Keratinocyte (primary cell): ENCODE measurements around the gene CERK. TPM values are rescaled to one million over a fixed set of nuclear protein-coding genes. Genes with fewer than 3 reads are reported as not detected.

Experiments
- DNase-seq: peaks from one replicate; pipeline ENCODE4 v3.0.0-alpha.2; 2011; ENCODE audit warnings: low read depth, missing footprints, low spot score
- FAIRE-seq: peaks from 2 replicates; lab custom pipeline; 2011; peaks lifted over from hg19 to GRCh38; lab: Jason Lieb, UNC
- H2AFZ ChIP-seq: 2 replicates; pipeline ENCODE4 v1.6.0; 2012; ENCODE audit warnings: low read length, control low read depth, inconsistent platforms; ENCODE audit not compliant: control insufficient read depth
- H3K27ac ChIP-seq: 2 replicates; pipeline ENCODE4 v1.5.1; 2011; ENCODE audit warnings: low read length; ENCODE audit not compliant: control insufficient read depth, insufficient read depth
- H3K27me3 ChIP-seq: 3 replicates; pipeline ENCODE4 v1.6.0; 2011; ENCODE audit warnings: low read length; ENCODE audit not compliant: control insufficient read depth, insufficient read depth; ENCODE audit errors: extremely low read depth
- H3K36me3 ChIP-seq, 2 experiments: 2 replicates in 1 of 2; 3 replicates in 1 of 2; pipeline ENCODE4 v1.5.1; 2011; ENCODE audit warnings: low read length in 2 of 2, mild to moderate bottlenecking in 1 of 2; ENCODE audit not compliant: control insufficient read depth in 2 of 2, insufficient read depth in 2 of 2; ENCODE audit errors: extremely low read depth in 1 of 2
- H3K4me1 ChIP-seq: 3 replicates; pipeline ENCODE4 v1.5.1; 2011; ENCODE audit warnings: low read length; ENCODE audit not compliant: control insufficient read depth, insufficient read depth; ENCODE audit errors: extremely low read depth
- H3K4me2 ChIP-seq: 3 replicates; pipeline ENCODE4 v1.6.0; 2011; ENCODE audit warnings: low read depth, low read length; ENCODE audit not compliant: control insufficient read depth, insufficient read depth; ENCODE audit errors: extremely low read depth
- H3K4me3 ChIP-seq, 3 experiments: fragments of 200-600 bp in 1 of 3; sonication (generic) in 1 of 3; 2 replicates in 2 of 3; 3 replicates in 1 of 3; pipeline ENCODE4 v1.5.1; 2011 to 2016; ENCODE audit warnings: low read length in 3 of 3, mild to moderate bottlenecking in 3 of 3, control low read depth in 2 of 3, inconsistent platforms in 1 of 3, low read depth in 1 of 3, mixed read lengths in 1 of 3, mixed run types in 1 of 3, moderate library complexity in 1 of 3; ENCODE audit not compliant: control insufficient read depth in 2 of 3, insufficient read depth in 2 of 3; ENCODE audit errors: extremely low read depth in 1 of 3
- H3K79me2 ChIP-seq: 2 replicates; pipeline ENCODE4 v1.6.0; 2012; ENCODE audit warnings: low read length; ENCODE audit not compliant: control insufficient read depth, insufficient read depth
- H3K9ac ChIP-seq: 3 replicates; pipeline ENCODE4 v1.6.0; 2011; ENCODE audit warnings: low read length; ENCODE audit not compliant: control insufficient read depth, insufficient read depth; ENCODE audit errors: extremely low read depth
- H3K9me1 ChIP-seq: 3 replicates; pipeline ENCODE4 v1.6.0; 2011; ENCODE audit warnings: low read length; ENCODE audit not compliant: control insufficient read depth, insufficient read depth; ENCODE audit errors: extremely low read depth
- H3K9me3 ChIP-seq: 2 replicates; pipeline ENCODE4 v1.5.1; 2012; ENCODE audit warnings: low read depth, low read length; ENCODE audit not compliant: control insufficient read depth
- H4K20me1 ChIP-seq: 3 replicates; pipeline ENCODE4 v1.6.0; 2011; ENCODE audit warnings: low read length; ENCODE audit not compliant: control insufficient read depth, insufficient read depth; ENCODE audit errors: extremely low read depth
- EZH2 ChIP-seq: IDR thresholded peaks from one replicate; pipeline ENCODE4 v1.6.1; 2012; ENCODE audit warnings: inconsistent platforms, mild to moderate bottlenecking, low read length, moderate library complexity
- dilution Hi-C: fragments of 300-500 bp; cut with MboI; formaldehyde crosslinking; loops from one replicate; pipeline ENCODE4 v1.7.0; 2020; ENCODE audit warnings: low sequenced_read_pairs; ENCODE audit not compliant: extremely low pct_ligation_motif_present
- polyA plus RNA-seq, 5 experiments: library from polyadenylated mRNA; depleted of rRNA in 3 of 5; stranded (reverse) in 3 of 5; stranded (forward) in 1 of 5; unstranded in 1 of 5; fragments of >200 nt; gene quantifications; 1 replicate in 1 of 5; 2 replicates in 3 of 5; 3 replicates in 1 of 5; pipeline versions ENCODE4 v1.2.1 to v1.2.3, GENCODE V29; 2011 to 2012; ENCODE audit warnings: missing spikeins in 2 of 5, low read depth in 1 of 5, low replicate concordance in 1 of 5
- TF ChIP-seq, protein P1 (sequence below), 3 experiments: IDR thresholded peaks in 1 of 3; conservative IDR thresholded peaks in 1 of 3; optimal IDR thresholded peaks in 1 of 3; 2 replicates in 2 of 3; 3 replicates in 1 of 3; pipeline versions ENCODE3 to v1.5.1; 2011; ENCODE audit warnings: low read length in 3 of 3, mild to moderate bottlenecking in 3 of 3, moderate library complexity in 2 of 3, control low read depth in 1 of 3, inconsistent platforms in 1 of 3; ENCODE audit not compliant: insufficient read depth in 2 of 3; ENCODE audit errors: extremely low read depth in 1 of 3

Gene CERK
- polyA plus RNA-seq, 1 donor (not counting 4 experiments of a cell fraction or from before 2014, with no cell fraction given): 11.9 TPM

DNA sequence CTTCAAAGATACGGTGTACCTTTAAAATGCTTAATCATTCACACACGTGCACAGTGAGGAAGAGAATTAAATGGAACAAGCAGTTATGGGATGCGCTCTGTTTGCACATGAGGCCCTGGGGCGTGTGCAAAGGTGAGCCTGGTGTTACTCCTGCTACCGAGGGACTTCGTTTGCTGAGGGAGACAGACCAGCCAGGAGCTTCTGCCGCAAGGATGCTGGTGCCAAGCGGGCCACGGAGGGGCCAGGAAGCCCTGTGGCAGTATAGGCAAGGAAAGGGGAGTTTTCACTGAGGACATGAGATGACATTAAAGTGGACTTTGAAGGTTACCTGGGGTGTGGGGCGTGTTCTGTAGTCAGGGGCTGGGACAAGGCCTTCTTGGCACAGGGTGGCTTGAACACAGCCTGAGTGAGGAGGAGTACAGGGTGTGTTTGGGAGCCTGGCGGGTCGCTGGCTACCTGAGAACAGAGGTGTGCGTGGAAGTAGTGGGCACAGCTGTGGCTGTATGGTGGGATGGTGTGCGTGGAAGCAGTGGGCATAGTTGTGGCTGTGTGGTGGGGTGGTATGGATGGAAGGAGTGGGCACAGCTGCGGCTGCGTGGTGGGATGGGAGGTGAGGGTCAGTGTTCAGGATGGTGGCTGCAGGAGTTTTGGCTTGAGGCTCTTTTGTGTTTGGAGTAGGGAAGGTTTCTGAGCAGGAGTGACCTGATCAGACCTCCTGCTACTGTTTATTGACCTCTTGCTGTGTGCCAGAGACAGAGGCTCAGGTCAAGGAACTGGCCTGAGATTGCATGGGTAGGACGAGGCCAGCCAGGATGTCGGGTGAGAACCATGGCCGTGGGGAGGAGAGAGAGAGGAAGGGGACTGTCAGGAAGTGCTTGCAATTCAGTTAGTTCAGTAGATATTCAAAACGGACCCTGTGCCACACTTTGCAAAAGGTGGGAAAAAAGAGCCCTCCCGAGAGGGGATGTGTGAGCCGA is 38.1 kb upstream of the CERK start:
- Histone ChIP-seq H3K9ac (peak overlapping the region; percentile 86), H3K9me3 (no peaks in the 10 kb centered on the region), H3K4me2 (peak overlapping the region; percentile 90), H3K27me3 (no peaks in the 10 kb centered on the region), H3K4me1 (peaks cover 29% of the 10 kb centered on the region), H3K27ac (peak overlapping the region; percentile 87), H4K20me1 (no peaks in the 10 kb centered on the region), H3K36me3 (peaks cover 0 to 2% of the 10 kb centered on the region in 2 experiments), H3K4me3 (peak overlapping the region in 2 of 3 experiments; percentile 56 to 65), H3K9me1 (peaks cover 2% of the 10 kb centered on the region), H3K79me2 (peaks cover 73% of the 10 kb centered on the region), H2AFZ (no peak overlapping the region)
- no peak for FAIRE-seq
- TF ChIP-seq EZH2: no peak
- TF ChIP-seq, protein P1, sequence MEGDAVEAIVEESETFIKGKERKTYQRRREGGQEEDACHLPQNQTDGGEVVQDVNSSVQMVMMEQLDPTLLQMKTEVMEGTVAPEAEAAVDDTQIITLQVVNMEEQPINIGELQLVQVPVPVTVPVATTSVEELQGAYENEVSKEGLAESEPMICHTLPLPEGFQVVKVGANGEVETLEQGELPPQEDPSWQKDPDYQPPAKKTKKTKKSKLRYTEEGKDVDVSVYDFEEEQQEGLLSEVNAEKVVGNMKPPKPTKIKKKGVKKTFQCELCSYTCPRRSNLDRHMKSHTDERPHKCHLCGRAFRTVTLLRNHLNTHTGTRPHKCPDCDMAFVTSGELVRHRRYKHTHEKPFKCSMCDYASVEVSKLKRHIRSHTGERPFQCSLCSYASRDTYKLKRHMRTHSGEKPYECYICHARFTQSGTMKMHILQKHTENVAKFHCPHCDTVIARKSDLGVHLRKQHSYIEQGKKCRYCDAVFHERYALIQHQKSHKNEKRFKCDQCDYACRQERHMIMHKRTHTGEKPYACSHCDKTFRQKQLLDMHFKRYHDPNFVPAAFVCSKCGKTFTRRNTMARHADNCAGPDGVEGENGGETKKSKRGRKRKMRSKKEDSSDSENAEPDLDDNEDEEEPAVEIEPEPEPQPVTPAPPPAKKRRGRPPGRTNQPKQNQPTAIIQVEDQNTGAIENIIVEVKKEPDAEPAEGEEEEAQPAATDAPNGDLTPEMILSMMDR (optimal IDR thresholded peaks at IDR 0.05 in 1 of 3, IDR thresholded peaks at IDR 0.05 in 1 of 3, conservative IDR thresholded peaks at IDR 0.05 in 1 of 3; ENCODE audit: extremely low read depth in 1 of 3, insufficient read depth in 2 of 3, low read length in 3 of 3): no peak
- DNase-seq: no peak
- dilution Hi-C loops: no loop called here

DNA sequence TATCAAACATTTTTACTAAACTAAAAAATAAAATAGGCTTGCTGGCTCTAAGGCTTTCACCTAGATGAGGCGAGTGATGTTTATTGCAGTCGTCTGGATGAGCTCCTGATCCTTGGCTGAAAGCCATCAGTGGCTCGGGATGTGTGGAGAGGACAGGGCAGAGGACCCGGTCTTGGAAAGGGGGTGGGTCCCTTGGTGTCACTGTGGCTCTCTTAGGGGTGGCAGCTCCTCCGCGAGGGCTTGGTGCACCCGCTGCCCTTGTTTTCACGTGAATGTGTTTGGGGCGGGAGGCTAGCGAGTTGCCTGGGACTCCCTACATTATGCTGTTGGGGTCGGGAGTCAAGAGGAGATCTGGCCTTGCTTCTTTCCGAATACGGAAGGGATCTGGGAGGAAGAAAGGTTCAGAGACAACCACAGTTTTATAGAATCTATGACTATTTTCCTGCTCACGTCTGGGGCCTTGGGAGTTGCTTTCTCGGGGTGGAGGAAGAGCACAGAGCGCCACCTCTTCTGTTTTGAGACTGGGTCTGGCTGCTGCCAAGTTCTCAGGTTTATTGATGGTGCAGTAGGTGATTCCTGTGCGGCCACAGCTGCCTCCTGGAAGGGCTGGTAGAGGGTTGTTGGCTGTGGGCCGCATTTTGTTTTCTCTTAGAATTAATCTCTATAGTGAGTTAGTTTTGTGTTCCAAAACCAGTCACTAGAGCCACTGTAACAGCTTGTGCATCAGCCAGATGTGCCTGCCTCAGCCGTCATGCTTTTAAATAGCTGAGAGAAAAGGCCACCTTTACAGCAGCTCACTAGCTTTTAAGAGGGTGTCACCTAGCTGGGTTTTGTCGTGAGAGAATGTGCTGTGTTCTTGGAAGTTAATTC is 37.2 kb upstream of the CERK start:
- no peaks in the 10 kb centered on the region for H4K20me1 ChIP-seq
- peaks cover 29% of the 10 kb centered on the region for H3K4me1 ChIP-seq
- H2AFZ ChIP-seq: peak overlapping the region; percentile 33
- TF ChIP-seq, protein P1 (optimal IDR thresholded peaks at IDR 0.05 in 1 of 3, IDR thresholded peaks at IDR 0.05 in 1 of 3, conservative IDR thresholded peaks at IDR 0.05 in 1 of 3; ENCODE audit: extremely low read depth in 1 of 3, insufficient read depth in 2 of 3, low read length in 3 of 3): no peak
- TF ChIP-seq EZH2: no peak
- peaks cover 64% of the 10 kb centered on the region for H3K79me2 ChIP-seq
- no peaks in the 10 kb centered on the region for H3K27me3 ChIP-seq
- H3K27ac ChIP-seq: peak overlapping the region; percentile 87
- no peaks in the 10 kb centered on the region for H3K36me3 ChIP-seq
- FAIRE-seq (peak; percentile 71), DNase-seq (no peak)
- H3K4me2 ChIP-seq: peak overlapping the region; percentile 90
- dilution Hi-C loops: no loop called here
- no peaks in the 10 kb centered on the region for H3K9me3 ChIP-seq
- H3K4me3 ChIP-seq: peak overlapping the region; percentile 32 to 65 (median 56)
- H3K9me1 ChIP-seq: peaks cover 2% of the 10 kb centered on the region
- H3K9ac ChIP-seq: peak overlapping the region; percentile 86
